ENCODE measurements around the gene UPK2.

Gene UPK2

DNA sequence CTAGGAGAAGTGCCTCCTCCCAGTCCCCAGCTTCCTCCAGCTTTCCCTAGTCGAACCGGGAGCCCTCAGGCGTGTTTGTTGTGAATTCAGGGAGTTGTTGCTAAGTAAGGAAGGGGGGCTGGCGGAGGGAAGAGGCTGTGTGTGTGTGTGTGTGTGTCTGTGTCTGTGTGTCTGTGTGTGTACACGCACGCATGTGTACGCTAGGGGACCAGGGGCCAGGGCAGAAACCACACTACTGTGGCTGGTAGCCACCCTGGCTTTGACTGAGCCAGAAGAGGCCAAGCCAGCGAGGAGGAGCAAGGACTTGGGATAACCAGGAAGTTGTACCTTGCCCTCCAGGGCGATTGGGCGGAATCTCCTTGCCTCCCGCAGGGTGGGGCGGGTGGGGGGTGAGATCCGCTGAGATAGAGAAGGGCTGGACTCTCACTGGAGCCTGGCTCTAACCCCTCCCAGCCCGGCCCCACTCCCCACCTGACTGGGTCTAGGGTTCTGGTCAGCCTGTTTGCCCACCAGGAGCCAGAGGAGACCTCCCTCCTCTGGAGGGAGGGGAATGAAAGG is 37.9 kb upstream of the UPK2 start:
- DNase-seq: no peak

DNA sequence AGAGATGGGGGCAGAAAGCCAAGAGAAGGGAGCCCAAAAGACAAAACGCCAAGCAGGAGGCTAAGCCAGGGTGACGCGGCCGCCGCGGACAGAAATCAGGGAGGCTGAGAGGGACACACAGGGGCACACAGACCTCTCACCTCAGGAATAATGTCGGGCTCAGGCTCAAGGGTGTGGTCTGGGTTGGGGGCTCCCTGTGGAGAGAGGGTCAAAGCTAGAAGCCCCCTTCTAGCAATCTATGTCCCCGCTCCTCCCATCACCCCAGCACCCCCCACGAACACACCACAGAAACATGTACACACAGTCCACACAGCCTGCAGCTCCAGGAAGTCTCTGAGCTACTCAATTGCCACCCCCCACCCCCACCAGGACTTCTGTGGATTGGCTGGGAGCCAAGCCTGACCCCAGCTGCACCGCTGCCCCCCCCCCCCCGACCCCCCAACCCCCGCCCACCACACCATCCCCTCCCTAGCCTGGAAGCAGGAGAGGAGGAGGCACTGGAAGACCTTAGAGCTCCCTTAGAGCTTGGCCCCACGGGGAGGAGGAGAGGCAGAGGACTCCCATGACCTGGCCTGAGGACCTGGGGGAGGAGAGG is 37.3 kb upstream of the UPK2 start:
- DNase-seq: no peak

DNA sequence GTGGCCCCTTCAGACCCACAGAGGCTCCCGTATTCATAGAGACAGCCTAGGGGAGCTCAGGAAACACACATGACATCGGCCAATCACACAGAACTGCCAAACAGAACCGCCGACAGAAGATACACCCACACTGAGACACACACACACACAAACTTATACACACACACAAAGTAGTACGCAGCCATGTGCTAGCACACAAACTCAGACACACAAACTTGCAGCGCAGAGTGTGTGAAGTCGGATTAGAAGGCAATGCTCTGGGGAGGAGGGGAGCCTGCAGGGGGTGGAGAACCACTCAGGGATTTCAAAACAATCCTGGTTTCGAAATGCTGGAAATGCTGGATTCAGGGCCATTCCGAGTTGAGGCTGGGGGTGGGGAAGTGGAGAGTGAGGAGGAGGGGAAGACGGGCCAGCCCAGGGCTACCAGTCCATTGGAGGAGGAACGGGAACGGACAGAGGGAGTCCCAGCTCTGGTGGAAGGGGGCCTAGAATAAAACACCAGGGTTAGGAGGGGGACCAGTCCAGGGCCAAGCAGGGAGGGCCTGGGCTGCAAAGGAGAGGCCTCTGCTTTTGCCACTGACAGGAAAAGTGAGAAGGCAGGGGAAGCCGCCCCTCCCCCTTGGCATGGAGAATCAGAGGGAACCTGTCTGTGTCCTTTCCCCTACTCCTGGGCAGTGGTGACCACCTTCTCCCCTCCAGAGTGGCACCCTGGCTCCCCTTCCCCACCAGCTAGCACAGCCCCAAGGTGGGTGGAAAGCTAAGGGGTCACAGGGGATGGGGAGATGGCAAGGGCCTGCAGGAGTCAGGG is 34.8 kb upstream of the UPK2 start:
- no peak for DNase-seq

DNA sequence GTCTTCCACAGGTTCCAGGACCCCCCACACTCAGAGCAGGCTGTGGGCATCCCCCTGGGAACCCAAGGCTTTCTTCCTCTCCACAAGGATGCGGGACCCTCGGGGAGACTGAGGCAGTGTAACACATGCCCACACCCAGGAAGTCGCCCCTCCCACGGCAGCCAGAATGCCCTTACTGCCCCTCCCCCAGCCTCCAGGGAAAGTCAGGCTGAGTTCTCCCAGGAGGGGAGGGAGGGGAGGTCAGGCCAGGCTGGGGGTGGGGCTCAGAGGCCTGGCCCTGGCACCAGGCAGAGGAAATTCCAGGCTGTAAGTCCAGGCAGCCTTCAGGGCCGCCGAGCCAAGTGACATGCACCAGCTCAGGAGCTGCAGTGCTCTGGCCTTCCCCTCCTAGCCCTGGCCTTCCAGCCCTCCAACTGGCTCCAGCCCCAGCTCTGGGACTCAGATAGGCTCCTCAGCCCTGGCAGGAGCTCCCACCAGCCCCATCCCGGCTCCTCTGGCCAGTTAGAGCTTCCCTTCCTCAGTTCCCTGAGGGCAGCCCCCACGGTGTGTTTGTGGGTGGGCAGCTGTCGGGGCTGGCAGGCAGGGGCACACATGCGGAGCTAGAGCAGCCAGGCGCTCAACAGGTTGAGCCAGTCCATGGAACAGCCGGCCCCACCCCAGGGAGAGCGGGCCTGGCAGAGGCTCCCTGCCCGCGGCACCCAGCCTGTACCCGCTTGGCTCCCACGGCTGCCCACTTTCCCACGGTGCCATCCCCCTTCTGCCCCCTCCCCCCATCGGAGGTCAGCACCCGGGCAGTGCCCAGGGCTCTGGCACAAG is 34.0 kb upstream of the UPK2 start:
- DNase-seq: no peak

DNA sequence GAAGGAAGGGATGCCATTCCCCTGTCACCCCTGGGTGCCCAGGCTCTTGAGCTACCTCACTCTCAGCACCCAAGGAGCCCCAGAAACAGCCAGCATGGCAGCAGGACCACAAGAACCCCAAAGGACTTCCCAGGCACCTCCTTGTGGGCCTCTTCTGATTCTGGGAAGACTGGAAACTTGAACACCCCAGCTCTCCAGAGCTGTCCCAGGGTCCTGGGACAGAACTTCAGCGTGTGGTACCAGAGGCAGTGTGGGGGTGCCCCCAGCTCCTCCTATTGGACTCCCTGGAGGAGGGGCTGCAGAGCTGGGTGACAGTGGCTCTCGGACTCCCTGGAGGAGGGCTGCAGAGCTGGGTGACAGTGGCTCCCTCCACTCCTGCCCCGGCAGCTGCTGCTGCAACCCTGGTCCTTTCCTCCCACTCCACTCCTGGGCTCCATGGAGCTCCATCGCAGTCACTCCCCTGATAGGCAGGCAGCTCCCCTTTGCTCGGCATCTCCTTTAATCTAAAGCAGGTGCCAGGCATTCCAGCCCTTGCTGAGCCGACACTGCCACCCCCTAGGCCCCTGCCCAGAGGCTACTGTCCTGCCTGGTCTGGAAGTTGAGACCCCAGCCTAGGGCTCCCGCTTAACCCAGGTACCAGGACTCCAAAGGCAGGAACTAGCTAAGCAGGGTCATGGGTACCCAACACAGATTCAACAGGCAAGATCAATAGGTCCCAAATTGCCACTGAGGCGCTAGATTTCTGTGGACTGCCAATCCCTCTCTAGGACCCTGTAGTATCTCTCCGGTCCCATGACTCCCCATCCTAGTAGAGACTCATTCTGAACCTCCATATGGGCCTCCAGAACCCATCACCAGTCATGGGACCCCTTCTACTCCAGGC is 33.1 kb upstream of the UPK2 start:
- DNase-seq: no peak

DNA sequence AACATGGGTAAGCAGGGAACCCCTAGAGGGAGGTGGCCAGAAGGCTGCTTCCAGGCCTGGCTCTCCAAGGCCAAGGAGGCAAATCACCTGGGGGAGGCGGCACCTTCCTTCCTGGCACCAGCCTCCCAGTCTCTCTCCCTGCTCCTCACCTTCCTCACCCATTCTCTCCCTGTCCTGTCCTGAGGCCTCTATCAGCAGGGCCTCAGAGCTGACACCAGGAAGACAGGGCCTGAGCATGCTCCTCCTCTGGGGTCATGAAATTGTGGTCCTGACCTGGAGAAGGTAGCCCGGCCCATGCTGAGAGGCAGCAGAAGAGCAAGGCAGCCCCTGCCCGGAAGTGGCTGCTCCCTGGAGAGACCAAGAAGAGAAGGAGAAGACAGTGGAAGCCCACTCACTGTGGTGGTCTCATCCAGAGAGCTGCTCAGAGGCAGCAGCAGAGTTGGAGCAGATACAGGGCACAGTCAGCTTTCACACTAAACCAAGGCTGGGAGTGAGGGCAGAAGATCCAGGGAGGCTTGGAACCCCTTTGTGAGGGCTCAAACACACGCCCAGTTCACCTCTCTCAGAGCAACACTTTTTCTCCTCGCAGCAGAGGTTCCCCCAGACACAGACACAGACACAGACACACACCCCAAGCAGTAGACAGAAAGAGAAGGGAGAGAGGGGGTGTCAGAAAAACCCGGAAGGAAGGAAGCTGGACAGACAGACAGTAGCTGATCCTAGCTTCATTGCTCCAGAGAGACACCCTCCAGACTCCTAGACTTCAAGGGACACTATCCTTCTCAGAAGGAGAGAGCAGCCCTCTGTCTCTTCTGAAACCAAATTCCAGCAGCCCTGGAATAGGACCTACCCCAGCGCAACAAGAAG is 32.1 kb upstream of the UPK2 start:
- DNase-seq: no peak

DNA sequence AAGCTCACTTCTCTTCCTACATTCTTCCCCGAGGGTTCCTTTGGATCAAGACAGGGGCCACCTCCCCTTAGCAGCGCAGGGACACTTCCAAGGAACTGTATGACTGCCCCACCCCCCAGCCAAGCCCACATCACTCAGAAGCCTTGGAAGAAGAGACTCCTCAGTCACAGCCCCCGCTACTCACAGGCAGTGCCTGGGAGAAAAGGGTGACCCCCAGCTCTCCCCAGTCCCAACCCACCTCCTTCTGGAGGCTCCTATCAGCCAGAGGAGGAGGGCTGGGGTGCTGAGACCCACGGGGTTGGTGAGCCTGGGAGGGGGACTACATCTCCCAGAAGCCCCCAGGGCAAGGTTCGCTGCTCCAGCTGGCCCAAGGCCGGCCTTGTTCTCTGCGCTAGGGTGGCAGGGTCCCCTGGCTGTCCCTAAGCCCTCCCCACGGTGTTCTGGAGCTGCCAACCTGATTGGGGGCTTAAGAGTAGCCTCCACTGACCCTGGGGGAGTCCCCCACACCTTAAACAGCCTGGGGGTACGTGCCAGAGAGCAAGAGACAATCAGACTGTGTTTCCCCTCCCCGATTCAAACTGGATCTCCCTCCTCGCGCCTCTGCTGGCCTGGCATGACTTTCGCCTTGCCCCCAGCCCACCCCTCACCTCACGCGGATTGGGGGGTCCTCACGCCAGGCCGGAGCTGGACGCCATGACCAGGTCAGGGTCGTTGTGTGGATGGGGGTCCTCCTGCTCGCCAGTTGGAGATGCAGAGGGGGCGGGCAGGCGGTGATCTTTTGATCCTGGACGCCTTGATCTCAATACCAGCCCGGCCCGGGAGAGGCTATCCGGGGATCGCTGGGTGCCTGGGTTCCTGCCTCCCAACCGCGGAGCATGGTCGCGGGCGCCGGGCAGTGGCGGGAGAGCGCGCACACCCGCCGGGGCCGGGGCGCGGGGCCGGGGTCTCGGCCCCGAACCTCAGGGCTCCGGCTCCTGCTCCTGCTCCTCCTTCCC is 31.2 kb upstream of the UPK2 start:
- peak; percentile 36 for DNase-seq

DNA sequence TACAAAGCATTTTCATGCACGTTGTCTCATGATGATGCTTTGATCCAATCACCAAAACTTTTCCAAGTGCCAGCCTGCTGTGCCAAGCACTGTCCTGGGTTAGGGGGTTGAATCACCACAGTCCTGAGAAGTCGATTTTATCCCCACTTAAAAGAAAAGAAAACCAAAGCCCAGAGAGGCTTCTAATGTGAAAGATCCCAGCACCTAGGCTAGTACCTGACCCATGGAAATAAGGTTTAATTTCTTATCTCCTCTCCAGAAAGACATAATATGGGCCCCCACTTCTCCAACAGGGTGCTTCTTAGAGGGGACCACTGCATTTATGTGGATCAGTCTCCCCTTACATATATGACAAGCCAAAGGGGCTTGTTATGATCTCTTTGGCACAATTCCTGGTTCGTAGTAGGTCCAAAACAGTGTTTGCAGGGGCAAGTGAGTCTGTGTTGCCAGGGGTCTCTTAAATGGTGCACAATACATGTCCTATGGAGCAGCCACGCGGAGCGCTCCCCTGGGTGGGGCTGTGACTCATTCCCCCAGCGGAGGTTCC is 28.5 kb upstream of the UPK2 start:
- no peak for DNase-seq

DNA sequence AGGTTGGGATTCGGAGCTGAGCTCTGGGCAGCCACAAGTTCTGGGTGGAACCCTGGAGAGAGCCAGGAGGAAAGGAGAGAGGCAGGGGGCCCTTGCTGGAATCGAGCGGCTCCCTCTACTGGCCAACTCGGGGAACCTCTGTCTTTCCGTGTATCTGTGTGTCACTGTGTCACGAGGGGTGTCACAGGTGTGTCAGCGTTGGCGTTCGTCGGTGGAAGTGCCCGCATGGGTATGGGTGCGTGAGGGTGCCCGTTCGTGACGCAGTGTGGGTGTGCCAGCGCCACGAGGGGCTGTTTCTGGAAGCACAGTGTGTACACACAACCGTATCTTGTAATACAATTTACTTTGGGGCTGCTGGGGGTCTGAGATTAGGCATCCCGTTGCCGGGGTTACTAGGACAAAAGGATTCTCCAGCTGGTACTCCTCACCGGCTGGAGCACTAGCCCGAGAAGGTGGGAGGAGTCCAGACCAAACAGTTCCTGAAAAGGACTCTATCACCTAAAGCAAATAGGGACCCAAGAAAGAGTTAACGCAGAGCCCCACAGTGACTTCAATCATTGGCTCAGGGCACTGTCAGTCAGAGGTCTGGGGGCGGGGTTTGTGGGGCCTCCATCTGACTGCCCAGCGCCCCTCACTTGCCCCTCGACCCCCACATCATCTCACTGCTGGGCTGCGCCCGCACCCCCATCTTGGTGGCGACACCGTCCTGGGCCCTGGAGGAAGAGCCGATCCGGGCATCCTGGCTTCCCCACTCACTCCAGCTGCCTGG is 27.8 kb upstream of the UPK2 start:
- peak; percentile 92 for DNase-seq

DNA sequence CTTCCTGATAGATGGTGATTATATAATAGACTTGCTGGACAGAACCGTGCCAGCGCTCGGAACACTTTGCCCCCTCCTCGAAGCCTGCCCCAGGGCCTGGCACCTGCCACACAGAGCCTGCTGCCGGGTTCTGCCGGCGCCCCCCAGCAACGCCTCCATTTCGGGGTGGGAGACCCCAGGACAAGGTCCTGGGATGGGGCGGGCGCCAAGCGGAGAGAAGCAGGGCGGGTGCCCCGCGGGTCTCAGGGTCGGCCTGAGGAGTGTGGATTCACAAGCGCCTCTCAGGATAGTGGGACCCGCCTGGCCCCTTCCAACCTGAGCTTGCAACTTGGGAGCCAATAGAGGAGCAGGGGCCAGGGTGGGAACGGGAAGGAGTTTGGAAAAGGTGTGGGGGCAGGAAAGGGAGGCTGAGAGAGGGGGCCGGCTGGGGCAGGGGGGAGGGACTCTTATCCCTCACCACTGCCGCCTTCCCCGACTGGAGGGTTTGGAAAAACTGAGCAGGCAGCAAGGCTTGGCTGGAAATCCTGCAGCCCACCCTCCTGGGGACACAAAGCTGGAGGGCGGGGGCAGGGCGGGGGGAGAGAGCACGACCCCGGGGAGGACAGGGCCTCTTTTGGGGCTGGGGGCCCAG is 27.1 kb upstream of the UPK2 start:
- no peak for DNase-seq

DNA sequence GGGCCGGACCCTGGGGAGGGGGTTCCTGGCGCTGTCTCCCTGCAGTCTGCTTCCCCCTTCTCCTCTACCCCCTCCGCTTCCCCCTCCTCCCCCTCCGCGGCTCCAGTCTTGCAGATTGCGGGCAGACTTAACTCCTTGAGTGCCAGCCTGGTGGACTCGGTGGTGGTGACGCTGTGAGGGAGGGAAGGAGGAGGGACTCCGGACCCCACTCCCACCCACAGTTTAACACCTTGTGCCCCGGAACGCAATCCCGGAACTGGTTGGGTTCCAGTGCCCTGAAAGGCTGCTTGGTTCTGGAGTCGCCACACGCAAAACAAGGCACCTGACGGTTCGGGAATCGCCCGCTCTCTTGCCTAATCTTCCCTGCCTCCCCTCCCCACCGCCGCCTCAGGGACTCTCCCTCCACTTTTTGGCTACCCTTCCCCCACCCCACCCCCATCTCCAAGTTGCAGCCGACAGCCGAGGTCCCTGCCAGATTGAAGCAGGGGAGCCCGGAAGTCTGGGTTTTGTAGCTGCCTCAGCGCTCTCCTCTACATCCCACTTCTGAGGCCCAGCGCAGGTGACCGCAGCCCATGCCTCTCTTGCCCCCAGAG is 26.5 kb upstream of the UPK2 start:
- DNase-seq: peak; percentile 77

DNA sequence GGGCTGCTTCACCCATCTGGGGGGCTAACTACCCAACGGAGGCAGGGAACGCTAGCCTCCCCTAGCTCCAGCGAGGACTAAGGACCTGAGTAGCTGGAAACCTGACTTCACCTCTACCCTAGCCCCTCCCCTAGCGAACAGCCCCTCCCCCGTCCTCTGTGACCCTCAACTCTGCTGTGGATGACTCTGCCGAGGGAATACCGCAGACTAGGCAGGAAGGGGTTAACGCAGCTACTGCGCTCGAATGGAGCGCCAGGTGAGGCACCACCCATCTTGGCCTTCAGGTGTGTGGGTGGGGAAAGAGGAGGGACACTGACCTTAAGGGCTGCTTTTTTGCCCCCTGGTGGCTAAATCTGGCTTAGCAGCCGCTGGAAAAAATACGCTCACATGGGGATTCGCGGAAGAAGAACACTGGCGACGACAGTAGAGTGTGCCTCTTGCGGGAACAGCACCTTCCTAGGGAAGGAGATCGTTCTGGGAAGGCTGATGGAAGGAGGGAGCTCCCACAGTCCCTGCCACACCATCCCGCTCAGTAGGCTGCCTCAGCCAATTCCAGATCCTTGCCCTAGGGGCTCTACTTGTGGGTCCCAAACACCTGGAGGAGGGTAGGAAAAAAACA is 25.9 kb upstream of the UPK2 start:
- peak; percentile 87 for DNase-seq

DNA sequence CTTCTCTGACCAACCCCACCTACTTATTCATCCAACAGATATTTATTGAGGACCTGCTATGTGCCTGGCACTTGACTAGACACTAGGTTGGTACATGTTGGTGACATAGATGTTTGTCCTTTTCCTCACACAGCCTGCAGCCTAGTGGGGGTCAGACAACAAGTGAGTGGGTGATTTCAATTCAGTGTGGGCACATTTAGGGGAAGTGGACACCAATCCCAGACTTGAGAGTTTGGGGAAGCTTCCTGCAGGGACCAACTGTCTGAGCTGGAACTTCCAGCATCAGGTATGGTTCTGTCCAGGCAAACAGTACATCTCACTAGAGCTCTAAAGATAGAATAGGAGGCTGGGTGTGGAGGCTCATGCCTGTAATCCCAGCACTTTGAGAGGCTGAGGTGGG is 24.5 kb upstream of the UPK2 start:
- DNase-seq: no peak

DNA sequence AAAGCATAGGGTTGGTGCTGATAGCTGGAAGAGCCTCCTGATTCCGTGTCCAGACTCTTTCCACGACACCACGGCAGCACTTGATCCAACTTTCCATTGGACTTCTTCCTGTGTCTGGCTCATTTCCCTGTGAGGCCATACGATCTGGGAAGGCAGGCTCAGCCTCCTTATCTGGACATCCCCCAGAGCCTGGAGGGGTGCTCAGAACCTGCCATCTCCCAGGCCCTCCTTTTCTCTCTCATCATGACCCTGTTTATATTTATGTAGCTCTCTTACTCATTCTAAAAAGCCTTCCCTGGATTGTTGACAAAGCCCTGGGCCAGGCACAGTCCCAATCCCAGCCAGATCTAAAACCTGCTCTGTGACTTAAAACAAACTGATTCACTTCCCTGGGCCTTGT is 22.6 kb upstream of the UPK2 start:
- no peak for DNase-seq

DNA sequence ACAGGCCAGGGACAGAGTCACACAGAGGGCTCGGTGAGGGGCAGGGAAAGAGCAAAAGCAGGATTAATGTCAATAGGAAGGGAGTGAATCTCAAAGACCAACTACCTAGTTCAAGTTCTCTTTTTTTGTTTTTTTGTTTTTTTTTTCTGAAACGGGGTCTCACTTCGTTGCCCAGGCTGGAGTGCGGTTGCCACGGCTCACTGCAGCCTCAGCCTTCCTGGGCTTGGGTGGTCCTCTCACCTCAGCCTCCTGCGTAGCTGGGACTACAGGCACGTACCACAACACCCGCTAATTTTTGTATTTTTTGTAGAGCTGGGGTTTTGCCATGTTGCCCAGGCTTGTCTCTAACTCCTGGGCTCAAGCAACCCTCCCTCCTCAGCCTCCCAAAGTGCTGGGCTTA is 20.7 kb upstream of the UPK2 start:
- no peak for DNase-seq

DNA sequence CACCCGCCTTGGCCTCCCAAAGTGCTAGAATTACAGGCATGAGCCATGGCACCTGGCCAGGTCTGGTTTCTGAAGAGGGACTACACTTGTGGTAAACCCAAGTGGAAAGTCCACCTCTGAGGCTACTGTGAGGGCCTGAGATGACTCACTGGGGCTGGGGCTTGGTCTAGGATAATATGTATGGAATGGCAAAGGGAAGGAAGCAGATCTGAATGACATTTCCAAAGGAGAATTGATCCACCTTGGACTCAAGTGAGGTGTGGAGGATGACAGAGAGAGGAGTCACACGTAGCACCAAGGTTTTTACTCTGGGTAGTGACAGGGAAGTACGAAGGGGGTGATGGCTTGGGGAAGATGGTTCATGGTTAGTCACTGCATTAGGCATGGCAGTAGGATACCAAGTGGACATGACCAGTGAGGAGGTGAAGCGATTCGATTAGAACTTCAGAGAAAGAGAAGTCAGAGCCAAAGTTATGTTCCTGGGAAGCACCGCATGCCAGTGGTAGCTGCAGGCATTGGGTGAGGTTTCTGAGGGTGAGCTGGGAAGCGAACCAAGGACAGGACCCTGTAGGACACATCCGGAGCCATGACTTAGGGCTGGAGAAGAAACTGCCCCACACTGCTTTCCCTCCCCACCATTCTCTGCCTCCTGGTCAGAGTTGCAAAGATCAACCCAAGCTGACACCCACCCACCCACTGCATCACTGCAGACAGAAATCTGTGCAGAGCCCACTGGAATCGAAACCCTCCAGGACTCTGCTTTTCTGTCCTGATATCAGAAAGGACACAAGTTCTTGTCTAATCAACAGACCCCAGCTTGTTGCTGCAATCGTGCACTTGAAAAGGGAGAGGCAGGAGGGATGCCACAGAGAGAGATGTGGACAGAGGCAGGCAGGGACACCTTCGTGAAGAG is 17.4 kb upstream of the UPK2 start:
- no peak for DNase-seq

All from T-helper 9 cell (primary cell).